GM13977 (cell line): Measurements from ENCODE around the gene MUC5AC.
A peak's percentile ranks its signal among the peaks of the same experiment; 100 is the strongest.

Source experiments
- DNase-seq: peaks from one replicate; pipeline ENCODE4 v3.0.0; 2012; ENCODE audit warnings: low spot score
- in situ Hi-C: fragments of 300-500 bp; cut with MboI; formaldehyde crosslinking; loops from one replicate; pipeline ENCODE4 v1.12.0; 2022; ENCODE audit warnings: low sequenced_read_pairs, low pct_unique_long_range_greater_than_20kb, mixed read lengths, inconsistent platforms; ENCODE audit not compliant: unreplicated experiment
- TF ChIP-seq, protein P1 (sequence below): IDR thresholded peaks from 2 replicates; pipeline ENCODE4 v1.5.1; 2012; ENCODE audit warnings: mild to moderate bottlenecking, control low read depth; ENCODE audit not compliant: insufficient read depth; ENCODE audit errors: extremely low read depth, missing control alignments

Gene MUC5AC

DNA sequence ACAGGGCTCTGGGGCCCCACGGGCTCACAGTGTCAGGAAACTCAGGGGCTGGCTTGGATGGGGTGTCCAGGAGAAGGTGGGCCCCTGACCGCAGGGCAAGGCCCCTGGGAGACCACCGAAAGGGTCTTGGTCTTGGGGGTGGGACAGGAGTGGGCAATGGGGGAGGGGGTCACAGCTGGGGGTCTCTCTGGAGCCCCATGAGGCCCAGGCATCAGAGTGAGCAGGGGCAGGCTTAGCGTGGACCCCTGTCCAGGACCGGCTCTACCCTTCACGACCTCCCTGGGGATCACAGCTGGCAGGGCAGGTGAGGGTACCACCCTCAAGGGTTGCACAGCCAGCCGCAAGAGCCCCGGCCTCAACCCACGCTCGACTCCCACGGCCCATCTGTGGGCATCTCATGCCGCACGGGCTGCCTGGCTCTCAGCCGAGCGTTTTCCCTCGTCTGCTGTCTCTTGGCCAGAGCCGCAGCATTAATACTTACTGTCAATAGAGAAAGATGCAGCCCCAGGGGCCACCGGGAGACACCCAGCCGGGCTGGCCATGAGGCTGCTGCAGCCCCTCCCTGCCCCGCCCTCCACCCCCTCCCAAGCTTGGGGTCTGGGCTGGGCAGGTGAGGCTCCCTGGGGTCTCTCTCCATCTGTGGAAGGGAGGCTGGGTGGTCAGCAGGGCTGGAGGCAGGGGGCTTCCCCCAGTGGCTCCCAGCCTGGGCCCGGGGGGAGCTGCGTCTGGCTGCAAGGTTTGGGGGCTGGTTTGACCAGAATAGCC lies 65.8 kb downstream of the MUC5AC start:
- in situ Hi-C loops: no loop called here
- DNase-seq: no peak
- TF ChIP-seq, protein P1, sequence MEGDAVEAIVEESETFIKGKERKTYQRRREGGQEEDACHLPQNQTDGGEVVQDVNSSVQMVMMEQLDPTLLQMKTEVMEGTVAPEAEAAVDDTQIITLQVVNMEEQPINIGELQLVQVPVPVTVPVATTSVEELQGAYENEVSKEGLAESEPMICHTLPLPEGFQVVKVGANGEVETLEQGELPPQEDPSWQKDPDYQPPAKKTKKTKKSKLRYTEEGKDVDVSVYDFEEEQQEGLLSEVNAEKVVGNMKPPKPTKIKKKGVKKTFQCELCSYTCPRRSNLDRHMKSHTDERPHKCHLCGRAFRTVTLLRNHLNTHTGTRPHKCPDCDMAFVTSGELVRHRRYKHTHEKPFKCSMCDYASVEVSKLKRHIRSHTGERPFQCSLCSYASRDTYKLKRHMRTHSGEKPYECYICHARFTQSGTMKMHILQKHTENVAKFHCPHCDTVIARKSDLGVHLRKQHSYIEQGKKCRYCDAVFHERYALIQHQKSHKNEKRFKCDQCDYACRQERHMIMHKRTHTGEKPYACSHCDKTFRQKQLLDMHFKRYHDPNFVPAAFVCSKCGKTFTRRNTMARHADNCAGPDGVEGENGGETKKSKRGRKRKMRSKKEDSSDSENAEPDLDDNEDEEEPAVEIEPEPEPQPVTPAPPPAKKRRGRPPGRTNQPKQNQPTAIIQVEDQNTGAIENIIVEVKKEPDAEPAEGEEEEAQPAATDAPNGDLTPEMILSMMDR: no peak

DNA sequence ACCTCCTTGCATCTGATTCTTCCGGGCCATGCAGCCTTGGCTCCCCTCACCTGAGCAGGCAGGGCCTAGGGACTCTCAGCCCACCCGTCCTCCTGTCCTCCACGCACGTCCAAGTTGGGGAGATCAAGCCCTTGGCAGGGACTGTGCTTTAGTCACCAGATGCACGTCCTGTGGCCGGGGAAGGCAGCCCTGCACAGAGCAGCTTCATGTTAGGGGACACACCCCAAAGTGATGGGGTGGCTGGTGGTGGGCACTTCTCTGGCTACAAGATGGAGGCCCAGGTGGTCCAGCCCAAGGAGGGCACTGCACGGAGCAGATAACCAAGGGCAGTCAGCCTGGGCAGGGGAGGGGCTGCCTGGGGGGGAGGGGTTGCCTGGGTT lies 66.3 kb downstream of the MUC5AC start:
- TF ChIP-seq, protein P1: no peak
- in situ Hi-C loops: no loop called here
- no peak for DNase-seq

DNA sequence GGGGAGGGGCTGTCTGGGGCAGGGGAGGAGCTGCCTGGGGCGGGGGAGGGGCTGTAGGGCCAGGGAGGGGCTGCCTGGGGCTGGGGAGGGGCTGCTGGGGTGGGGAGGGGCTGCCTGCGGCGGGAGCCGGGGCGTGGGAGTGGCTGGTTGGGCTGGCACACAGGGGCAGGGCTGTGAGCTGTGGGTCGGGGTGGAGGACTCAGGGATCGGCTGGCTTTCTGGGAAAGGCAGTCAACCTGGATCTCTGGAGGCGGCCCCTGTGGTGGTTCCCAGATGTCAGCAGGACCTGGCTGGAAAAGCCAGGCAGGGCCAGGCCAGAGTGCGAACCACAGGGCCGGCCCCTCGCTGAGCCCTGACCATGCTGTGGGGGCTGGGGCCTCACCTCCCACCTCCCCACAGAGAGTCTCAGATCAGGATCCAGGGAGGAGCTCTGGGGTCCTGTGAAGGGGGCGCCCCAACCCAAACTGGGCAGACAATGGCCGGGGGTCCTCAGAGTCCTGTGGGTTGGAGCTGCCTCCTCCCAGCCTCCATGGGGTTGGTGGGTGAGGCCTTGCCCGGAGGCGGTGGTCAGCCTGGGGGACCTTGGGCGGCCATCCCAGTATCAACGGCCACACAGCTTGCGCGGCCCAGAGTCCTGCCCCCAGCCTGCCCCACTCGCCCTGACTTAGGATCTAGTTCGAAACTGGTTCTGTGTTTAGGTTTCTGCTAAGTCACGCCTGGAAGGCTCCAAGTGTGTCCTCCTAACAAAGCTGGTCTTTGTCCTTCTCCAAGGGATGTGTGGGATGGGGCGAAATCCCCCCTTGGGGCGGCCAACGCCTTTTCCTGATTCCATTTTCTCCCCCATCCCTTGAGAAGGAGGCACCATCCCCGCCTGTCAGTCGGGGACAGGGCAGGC lies 67.0 kb downstream of the MUC5AC start:
- TF ChIP-seq, protein P1: no peak
- DNase-seq: no peak
- in situ Hi-C loops: no loop called here

DNA sequence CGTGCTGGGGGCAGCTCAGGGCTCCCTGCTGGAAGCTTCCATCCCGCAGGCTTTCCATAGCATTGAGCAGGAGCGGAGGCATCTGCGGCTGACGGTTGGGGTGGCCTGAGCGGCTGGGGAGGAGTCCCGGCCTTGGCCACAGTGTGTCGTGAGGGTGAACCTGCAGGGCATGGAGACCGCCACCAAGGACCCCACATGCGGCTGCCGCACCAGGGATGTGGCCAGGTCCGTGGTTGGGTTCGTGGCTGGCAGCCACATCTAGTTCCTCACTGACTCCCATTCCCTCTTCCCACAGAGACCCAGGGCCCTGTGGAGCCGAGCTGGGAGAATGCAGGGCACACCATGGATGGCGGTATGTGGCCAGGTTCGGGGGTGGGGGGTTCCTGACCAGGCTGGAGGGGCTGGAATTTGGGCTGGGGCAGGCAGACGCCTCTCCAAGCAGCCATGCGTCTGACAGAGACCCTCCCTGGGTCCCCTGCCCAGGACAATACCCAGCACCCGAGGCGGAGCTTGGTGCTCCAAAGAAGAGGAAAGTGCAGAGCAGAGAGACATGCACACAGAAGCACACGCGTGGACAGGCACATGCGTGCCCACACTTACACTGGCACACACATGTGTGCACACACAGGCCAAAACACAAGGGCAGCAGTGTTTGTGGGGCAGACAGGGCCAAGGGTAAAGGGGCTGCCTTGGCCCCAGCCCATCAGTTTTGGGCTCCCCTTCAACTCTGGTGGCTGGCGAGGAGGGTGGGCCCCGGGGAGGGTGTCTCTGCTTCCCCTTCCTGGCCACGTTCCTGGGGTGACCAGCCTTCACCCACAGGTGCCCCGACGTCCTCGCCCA lies 67.9 kb downstream of the MUC5AC start:
- in situ Hi-C loops: no loop called here
- TF ChIP-seq, protein P1: no peak
- no peak for DNase-seq

DNA sequence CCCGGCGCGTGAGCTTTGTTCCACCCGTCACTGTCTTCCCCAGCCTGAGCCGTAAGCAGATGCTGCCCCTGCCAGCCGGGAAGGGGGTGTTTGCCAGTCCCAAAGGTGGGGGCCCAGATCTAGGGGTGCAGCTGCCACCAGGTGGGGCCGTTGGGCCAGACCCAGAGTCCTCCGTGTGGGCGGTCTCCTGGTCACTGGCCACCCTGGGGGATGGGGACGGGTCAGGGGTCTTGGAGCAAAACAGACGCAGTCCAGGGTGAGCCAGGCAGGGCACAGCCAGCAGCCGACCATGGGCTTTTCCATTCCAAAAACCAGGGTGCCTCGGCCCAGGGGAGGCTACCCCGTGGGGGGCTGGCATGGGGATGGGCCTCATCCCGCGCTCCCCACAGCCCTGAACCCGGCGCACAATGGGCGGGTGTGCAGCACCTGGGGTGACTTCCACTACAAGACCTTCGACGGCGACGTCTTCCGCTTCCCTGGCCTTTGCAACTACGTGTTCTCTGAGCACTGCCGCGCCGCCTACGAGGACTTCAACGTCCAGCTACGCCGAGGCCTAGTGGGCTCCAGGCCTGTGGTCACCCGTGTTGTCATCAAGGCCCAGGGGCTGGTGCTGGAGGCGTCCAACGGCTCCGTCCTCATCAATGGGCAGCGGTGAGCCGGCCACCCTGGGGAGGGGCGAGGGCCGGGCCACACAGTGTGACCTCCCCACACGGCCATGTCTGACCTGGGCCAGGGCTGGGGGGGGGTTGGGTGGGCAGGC lies 68.7 kb downstream of the MUC5AC start:
- in situ Hi-C loops: no loop called here
- DNase-seq: no peak
- TF ChIP-seq, protein P1: peak; percentile 19
